NCI-H146 treated with DMSO at 0.1 percent for 48 hours (cell line): ENCODE data around the gene CLBA1.
"Not testable (repeated sequence)": the region's sequence is repeated elsewhere in the genome, so short reads cannot be mapped to it uniquely, and the experiment has no call there.

Source experiments
- DNase-seq: peaks from one replicate; lab custom pipeline; 2025; ENCODE audit not compliant: unreplicated experiment; lab: John Stamatoyannopoulos, UW

Gene CLBA1

DNA sequence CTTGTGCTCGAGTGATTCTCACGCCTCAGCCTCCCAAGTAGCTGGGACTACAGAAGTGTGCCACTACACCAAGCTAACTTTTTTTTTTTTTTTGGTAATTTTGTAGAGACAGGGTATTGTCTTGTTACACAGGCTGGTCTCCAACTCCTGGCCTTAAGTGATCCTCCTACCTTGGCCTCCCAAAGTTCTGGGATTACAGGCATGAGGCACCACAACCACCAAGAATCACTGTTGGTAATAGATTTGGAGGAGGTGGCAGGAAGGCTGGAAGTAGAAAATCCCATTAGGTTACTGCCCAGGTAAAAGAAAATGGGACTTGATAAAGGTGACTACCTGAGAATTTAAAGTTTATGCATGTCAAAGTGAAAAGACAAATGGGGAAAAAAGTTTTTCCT is 36.7 kb downstream of the CLBA1 start:
- DNase-seq = no peak

DNA sequence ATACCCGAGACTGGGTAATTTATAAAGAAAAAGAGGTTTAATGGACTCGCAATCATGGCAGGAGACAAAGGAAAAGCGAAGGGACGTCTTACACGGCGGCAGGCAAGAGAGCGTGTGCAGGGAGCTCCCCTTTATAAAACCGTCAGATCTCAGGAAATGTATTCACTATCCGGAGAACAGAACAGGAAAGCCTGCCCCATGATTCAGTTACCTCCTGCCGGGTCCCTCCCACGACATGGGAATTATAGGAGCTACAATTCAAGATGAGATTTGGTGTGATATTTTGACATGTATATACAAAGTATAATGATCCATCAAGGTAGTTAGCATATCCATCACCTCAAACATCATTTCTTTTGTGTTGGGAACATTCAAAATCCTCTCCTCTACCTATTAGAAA is 37.6 kb downstream of the CLBA1 start:
- DNase-seq = no peak

DNA sequence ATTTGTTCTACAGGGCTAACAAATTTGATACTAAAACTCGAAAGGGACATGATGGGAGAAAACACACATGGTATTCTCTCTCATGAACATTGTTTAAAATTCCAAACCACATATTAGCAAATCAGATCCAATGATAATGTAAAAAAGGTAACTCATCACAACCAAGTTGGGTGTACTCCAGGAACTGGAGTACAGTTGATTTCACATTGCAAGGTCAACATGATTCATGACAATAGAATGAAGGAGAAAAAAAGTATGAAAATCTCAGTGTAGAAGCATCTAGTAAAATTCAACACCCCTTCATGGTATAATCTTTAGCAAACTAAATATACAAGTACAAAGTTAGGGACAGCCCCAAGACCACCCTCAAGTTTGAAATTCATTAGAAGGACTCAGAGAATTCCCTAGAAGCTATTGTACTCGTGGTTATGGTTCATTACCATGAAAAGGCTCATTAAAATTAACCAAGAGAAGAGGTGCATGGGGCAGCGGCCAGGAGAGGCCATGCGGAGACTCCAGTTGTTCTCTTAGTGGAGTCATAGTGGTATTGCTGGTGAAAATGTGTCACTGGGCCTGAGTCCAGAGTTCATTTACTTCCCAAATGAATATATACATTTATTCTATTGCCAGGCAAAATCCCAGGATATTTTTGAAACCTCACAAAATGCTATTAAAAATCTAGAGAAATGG is 38.3 kb downstream of the CLBA1 start:
- DNase-seq = no peak

DNA sequence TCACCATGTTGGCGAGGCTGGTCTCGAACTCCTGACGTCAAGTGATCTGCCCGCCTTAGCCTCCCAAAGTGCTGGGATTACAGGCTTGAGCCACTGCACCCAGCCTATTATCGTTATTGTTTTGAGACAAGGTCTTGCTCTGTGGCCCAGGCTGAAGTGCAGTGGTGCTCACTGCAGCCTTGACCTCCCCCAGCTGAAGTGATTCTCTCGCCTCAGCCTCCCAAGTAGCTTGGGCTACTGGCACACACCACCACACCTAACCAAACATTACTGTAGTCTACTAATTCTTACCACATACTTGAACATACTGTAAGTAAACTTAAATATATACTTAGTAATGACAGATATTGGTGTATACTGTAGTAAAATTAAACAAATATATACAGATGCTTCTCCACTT is 39.8 kb downstream of the CLBA1 start:
- no peak for DNase-seq

DNA sequence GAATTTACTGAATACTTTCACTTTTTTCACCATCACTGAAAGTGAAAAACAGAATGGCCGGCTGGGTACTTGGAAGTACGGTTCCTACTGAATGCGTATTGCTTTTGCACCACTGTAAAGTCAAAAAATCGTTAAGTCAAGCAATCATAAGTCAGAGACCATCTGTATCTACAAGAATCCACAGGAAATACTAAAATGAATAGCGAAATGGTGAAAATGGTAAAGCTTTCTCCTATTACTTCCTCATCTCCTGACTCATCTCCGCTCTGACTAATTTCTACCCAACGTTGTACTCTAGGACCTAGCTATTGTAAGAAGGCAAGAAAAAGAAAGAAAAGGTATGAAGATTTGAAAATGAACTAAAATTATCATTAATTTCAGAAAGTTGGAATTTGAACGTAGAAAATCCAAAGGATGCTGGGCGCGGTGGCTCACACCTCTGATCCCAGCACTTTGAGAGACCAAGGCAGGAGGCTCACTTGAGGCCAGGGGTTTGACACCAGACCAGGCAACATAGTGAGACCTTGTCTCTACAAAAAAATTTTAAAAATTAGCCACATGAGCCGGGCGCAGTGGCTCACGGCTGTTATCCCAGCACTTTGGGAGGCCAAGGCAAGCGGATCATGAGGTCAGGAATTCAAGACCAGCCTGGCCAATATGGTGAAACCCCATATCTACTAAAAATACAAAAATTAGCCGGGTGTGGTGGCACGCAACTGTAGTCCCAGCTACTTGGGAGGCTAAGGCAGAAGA is 40.6 kb downstream of the CLBA1 start:
- DNase-seq = no peak

DNA sequence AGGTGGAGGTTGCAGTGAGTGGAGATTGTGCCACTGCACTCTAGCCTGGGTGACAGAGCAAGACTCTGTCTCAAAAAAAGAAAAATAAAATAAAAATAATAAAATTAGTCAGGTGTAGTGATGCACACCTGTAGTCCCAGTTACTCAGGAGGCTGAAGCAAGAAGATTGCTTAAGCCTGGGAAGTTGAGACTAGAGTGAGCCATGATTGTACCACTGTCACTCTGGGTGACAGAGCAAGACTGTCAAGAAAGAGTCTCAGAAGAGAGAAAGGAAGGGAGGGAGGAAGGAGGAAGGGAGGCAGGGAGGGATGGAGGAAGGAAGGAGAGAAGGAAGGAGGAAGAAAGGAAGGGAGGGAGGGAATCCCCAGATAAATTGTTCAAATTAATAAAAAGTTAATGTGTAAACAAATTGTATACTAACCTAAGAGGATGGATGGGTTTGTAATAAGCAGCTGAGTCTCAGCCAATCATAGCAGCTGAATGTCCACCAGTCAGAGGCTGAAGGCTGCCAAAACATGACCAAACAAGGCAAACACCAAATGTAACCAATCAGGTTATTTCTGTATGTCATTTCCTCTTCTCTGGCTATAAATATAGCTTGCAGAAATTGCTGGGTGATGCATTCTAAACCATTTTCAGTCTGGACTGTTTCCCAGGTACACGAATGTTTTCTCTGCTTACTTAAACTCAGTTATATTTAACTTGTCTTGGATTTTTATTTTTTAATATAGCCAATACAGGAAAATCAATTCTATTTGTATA is 41.4 kb downstream of the CLBA1 start:
- no peak for DNase-seq

DNA sequence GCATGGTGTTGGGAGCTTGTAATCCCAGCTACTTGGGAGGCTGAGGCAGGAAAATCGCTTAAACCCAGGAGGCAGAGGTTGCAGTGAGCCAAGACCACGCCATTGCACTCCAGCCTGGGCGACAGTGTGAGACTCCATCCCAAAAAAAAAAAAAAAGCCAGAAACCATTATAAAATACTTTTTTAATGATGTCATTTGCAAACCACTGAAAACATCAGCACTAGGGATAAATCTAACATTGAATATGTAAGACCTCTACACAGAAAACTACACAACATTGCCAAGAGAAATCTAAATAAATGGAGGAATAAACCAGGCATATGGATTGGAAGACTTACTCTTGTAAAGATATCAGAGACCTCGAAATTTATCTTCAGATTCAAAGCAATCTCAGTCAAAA is 42.1 kb downstream of the CLBA1 start:
- DNase-seq = not testable (repeated sequence)

DNA sequence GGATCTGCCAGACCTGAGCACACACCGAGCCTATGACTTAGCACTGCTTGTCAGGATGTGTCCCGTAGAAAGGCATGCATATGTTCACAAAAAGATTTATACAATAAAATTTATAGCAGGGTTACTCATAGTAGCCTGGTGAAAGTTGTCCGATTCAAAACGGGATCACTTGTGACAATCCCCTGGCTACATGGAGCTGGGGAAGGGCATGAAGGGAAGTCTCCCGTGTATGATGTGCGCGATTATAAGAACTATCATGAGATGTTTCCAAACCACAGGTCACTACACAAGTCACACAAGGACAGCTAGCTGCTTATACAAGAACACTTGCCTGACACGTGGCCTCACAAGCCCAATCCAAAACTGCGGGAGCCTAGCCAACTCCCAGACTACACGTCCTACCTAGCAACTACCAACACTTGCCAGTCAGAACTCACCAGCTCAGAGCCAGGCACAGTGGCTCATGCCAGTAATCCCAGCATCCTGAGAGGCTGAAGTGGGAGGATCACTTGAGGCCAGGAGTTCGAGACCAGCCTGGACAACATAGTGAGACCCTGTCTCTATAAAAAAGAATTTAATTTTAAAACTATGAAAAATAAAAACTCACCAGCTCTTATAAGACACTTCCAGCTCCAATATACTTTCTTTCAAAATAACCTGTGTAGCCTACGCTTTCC is 42.8 kb downstream of the CLBA1 start:
- DNase-seq = no peak

DNA sequence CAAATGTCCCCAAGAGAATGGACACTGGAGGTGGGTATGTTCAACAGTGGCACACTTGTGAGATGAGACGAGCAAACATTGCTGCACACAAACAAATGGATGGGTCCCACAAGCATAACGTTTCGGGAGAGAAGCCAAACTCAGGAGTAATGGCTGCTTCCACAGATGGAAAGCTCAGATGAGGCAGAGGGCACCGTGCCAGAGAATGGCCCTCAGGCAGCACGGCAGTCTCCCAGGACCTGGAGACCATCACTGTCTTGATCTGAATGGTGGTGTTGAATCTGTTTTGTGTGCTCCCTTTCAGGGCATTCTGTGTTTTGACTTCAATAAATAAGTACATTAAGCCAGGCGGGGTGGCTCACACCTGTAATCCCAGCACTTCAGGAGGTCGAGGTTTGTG is 43.8 kb downstream of the CLBA1 start:
- DNase-seq = no peak

DNA sequence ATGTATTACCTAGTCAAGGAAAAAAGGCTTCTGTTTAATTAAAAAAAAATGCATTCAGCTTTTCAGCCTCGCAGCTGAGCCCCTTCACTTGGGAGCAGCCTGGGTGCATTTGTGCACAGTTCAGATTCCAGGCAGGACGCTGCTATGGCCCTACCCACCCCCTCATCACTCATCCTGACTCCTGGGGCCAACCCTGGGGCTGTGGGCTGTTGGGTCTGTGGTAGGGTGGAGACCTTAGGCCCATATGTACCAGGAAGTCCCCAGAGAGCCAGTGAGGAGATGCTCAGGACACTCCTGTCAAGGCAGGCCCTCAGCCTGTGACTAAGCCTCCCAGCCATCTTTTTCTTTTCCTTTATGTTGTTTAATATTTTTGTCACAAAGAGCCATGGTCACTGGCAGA is 44.6 kb downstream of the CLBA1 start:
- DNase-seq = no peak

DNA sequence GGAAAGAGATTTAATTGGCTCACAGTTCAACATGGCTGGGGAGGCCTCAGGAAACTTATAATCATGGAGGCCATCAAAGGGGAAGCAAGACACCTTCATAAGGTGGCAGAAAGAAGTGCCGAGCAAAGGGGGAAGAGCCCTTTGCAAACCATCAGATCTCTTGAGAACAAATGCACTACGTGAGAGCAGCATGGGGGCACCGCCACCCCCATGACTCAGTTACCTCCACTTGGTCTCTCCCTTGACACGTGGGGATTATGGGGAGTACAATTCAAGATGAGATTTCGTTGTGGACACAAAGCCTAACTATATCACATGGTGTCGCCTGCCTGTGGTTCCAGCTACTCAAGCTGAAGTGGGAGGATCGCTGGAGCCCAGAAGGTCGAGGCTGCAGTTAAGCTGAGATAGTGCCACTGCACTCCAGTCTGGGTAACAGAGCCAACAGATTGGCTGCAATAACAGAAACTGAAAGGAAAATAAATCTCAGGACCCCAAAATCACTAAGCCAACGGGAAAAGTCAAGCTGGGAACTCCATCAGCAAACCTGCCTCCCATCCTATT is 45.3 kb downstream of the CLBA1 start:
- DNase-seq = no peak

DNA sequence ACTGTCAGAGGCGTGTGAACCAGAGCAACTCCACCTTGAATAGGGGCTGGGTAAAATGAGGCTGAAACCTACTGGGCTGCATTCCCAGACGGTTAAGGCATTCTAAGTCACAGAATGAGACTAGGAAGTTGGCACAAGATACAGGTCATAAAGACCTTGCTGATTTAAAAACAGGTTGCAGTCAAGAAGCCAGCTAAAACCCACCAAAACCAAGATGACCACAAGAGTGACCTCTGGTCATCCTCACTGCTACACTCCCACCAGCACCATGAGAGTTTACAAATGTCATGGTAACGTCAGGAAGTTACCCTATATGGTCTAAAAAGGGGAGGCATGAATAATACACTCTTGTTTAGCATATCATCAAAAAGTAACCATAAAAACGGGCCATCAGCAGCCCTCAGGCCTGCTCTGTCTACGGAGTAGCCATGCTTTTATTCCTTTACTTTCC is 46.9 kb downstream of the CLBA1 start:
- DNase-seq = not testable (repeated sequence)

DNA sequence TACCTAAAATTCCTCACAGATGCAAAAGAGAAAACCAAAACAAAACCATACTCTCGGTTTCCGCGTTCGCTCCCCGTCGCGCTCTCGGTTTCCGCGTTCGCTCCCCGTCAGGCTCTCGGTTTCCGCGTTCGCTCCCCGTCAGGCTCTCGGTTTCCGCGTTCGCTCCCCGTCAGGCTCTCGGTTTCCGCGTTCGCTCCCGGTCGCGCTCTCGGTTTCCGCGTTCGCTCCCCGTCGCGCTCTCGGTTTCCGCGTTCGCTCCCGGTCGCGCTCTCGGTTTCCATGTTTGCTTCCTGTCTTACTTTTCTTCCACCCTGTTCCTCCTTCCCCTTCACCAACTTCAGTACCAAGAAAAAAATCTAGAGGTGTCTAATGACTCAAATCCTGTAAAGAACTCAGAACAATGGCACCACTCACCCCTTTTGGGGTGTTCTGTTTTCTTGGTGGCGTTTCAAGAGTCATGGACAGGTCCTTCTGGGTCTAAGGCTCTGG is 47.9 kb downstream of the CLBA1 start:
- DNase-seq = not testable (repeated sequence)

DNA sequence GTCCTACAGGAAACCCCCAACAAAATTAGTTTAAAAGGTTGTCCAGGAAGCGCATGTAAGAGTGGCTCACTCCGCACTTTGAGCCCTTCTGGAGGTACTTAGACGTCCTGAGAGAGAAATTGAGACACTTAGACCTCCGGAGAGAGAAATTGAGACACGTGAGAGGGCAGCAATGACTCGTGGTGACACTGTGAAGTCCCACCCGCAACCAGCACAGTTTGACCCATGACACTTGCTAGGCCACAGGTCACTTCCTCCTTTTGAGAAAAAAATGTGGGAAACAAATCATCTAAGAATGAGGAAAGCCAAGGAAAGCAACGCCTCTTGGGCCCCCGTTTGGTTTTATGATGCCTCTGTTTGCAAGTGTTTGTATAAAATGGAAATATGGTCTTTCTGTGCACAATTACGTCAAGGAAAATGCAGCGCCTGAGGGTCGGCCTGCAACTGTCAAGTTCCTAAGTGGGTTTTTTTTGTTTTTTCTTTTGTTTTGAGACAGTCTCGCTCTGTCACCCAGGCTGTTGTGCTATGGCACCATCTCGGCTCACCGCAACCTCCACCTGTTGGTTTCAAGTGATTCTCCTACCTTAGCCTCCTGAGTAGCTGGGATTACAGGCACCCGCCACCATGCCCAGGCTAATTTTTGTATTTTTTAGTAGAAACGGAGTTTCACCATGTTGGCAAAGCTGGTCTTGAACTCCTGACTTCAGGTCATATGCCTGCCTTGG is 48.9 kb downstream of the CLBA1 start:
- no peak for DNase-seq

DNA sequence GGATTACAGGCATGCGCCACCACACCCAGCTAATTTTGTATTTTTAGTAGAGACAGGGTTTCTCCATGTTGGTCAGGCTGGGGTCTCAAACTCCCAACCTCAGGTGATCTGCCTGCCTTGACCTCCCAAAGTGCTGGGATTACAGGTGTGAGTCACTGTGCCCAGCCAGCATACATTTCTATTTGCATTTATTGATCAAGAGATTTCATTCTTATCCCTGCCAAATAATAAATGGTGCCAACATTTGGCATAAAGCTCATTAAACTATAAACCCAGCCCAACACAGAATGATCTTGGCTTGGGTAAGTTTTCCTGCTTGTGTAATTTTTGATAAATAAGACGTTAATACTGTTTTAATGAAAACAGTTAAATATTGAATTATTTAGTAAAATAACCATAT is 50.0 kb downstream of the CLBA1 start:
- not testable (repeated sequence) for DNase-seq

DNA sequence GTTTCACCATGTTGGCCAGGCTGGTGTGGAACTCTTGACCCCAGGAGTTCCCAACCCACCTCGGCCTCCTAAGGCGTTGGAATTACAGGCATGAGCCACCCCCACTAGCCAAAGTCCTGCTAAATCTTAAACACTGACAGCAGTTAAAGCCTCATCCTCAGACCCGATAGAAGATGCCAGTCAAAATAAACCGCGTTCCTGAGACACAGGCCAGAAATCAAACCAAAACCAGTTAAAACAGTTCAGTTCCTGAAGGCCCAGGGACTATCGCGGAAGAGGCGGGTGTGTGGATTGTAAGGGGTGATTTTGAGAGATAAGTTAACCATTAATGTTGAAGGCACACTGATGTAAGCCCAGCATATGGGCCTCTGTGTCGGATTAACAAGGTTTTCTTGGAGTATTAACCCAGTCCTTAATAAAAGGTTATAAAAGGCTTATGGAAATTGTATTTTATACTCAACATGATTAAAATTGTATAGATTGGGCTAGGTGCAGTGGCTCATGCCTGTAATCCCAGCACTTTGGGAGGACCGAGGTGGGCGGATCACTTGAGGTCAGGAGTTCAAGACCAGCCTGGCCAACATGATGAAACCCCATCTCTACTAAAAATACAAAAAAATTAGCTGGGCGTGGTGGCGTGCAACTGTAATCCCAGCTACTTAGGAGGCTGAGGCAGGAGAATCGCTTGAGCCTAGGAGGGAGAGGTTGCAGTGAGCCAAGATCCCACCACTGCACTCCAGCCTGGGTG is 54.0 kb downstream of the CLBA1 start:
- DNase-seq = no peak

DNA sequence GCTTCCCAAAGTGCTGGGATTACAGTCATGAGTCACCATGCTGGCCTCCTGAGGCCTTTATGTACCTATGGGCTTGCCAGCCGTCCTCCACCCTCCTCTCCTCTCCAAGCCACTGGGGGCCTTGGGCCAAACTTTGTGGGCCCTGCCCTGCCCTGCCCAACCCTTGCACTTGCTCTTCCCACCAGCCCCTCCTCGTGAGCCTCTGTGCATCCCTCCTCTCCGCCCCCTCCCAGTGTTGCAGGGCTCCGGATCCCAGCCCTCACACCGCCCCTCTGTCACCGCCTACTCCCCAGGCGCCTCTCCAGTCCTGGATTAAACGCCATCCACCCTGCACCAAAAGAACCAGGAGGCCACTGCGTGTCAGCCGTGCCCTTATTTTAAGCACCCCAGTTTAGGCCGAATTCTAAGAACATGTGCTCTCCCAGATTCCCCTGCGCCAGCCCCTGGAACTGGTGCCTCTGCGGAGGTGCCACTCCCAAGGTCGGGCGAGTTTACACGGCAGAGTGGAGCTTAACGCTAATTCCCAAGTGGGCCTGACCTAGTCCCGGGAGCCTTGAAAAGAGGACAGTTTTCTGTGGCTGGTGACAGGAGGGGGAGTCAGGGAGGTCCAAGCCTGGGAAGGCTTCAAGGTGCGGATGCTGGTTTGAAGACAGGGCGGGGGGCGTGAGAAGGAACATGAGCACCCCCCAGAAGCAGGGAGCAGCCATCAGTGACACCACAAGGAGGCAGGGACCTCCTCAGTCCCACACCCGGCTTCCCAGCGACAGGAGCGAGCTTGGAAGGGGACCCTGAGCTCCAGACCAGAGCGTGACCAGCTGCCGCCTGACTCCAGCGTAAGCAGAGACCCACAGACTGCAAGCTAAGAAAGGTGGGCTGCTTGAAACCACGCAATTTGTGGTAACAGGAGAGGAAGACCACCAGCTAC is 56.5 kb downstream of the CLBA1 start:
- no peak for DNase-seq

DNA sequence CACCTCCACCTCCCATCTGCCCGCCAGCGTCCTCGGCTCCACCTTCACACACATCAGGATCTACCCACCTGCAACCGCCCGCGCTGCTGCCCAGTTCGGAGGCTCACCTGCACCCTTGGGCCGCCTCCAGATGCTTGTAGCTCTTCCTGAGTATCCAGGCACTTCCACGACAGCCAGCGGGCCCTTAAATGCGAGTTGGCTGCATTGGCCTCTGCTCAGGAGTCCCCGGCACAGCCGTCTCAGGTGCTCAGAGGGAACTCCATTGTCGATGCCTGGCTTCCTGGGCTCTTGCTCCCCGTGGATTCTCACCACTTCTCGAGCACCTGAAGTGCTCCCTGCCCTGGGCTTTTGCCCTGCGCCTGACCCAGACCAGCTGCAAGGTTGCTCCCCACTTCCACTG is 57.2 kb downstream of the CLBA1 start:
- DNase-seq = peak; percentile 53
